GM18519 (cell line): ENCODE results near the gene MYOC.
"Not testable (repeated sequence)": the region's sequence is repeated elsewhere in the genome, so short reads cannot be mapped to it uniquely, and the experiment has no call there.

Experiments
- ATAC-seq: cut with Tn5 transposase; IDR thresholded peaks from one replicate; pipeline ENCODE4 v1.9.1; 2021; ENCODE audit warnings: mild to moderate bottlenecking, moderate library complexity; ENCODE audit not compliant: unreplicated experiment, low FRiP score

The MYOC gene

GRCh38 chr1:171654201-171654941, 1.9 kb upstream of the MYOC start:
- no peak for ATAC-seq

GRCh38 chr1:171653796-171654195, 1.3 kb upstream of the MYOC start:
- ATAC-seq, result no peak

GRCh38 chr1:171646249-171646560, 6.3 kb downstream of the MYOC start:
- no peak for ATAC-seq

- ATAC-seq, result no peak
Observed at GRCh38 chr1:171645553-171646248, 6.8 kb downstream of the MYOC start.

GRCh38 chr1:171644805-171645483, 7.5 kb downstream of the MYOC start:
- peak; percentile 73 for ATAC-seq

GRCh38 chr1:171643156-171643555, 9.3 kb downstream of the MYOC start:
- no peak for ATAC-seq

- ATAC-seq, result no peak
Observed at GRCh38 chr1:171642197-171642596, 10.3 kb downstream of the MYOC start.

GRCh38 chr1:171641076-171641864, 11.2 kb downstream of the MYOC start:
- ATAC-seq, result no peak

GRCh38 chr1:171640225-171640624, 12.3 kb downstream of the MYOC start:
- no peak for ATAC-seq

GRCh38 chr1:171637928-171638576, 14.4 kb downstream of the MYOC start:
- ATAC-seq, result no peak

- no peak for ATAC-seq
Observed at GRCh38 chr1:171636141-171636540, 16.3 kb downstream of the MYOC start.

GRCh38 chr1:171635661-171636060, 16.8 kb downstream of the MYOC start:
- ATAC-seq, result no peak

GRCh38 chr1:171628225-171628624, 24.3 kb downstream of the MYOC start:
- no peak for ATAC-seq

GRCh38 chr1:171627020-171627419, 25.5 kb downstream of the MYOC start:
- ATAC-seq, result no peak

- no peak for ATAC-seq
Observed at GRCh38 chr1:171625225-171625624, 27.3 kb downstream of the MYOC start.

GRCh38 chr1:171623651-171624331, 28.7 kb downstream of the MYOC start:
- no peak for ATAC-seq

- ATAC-seq, result no peak
Observed at GRCh38 chr1:171622152-171622462, 30.4 kb downstream of the MYOC start, which contains the start of gene MYOCOS. Gene MYOCOS (plus strand): TSS chr1:171622243. CDS start chr1:171623884, 1,641 bp downstream.

- ATAC-seq, result no peak
Observed at GRCh38 chr1:171616586-171616985, 35.9 kb downstream of the MYOC start.

- ATAC-seq, result not testable (repeated sequence)
Observed at GRCh38 chr1:171615122-171615906, 37.2 kb downstream of the MYOC start.
